ENCODE data around the gene KDM3A. TPM values are rescaled to one million over a fixed set of nuclear protein-coding genes. Genes with fewer than 3 reads are reported as not detected.

Gene KDM3A
- total and polyA plus RNA-seq, 9 of the 15 experiments (the other 6 are each of a cell fraction or from before 2014, with no cell fraction given) = 7.5 to 95.4 (median 24.8) TPM

- TF ChIP-seq, protein P1, sequence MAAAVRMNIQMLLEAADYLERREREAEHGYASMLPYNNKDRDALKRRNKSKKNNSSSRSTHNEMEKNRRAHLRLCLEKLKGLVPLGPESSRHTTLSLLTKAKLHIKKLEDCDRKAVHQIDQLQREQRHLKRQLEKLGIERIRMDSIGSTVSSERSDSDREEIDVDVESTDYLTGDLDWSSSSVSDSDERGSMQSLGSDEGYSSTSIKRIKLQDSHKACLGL (CRISPR knock-in tag; IDR thresholded peaks at IDR 0.05; ENCODE audit: borderline replicate concordance, poor library complexity, severe bottlenecking) = no peak
- TF ChIP-seq FOS (IDR thresholded peaks at IDR 0.05; ENCODE audit: extremely low read depth, insufficient read length) = no peak
Measured at GRCh38 chr2:86525421-86526340, 84.5 kb downstream of the KDM3A start (continued).

GRCh38 chr2:86533589-86533988, 92.4 kb downstream of the KDM3A start:
- in situ Hi-C loops (cut with MboI) = no loop called here
- POLR2A ChIA-PET = no interaction called here
- H3K4me3 ChIP-seq = no peak overlapping the region
- no peaks in the 10 kb centered on the region for H3K4me1 ChIP-seq (replicated peaks in 1 of 2; ENCODE audit: control insufficient read depth in 2 of 2, insufficient read depth in 2 of 2, low read length in 2 of 2)
- no peaks in the 10 kb centered on the region for H3K79me2 ChIP-seq (ENCODE audit: control insufficient read depth, insufficient read depth, low read length)
- no peak overlapping the region for H3K27ac ChIP-seq (ENCODE audit: extremely low read depth, low read depth, low read length)
- no peak for ATAC-seq
- WGBS (ENCODE audit: insufficient coverage, low coverage, missing lambda C conversion rate) = 100% methylated on average over 3 of the region's 3 CpGs
- no peak overlapping the region for H3K4me2 ChIP-seq (ENCODE audit: insufficient read depth, low read length)
- intact Hi-C loops (cut with micrococcal nuclease) = no loop called here
- H4K20me1 ChIP-seq (replicated peaks; ENCODE audit: control insufficient read depth, insufficient read depth, low read length) = no peaks in the 10 kb centered on the region
- no peak overlapping the region for H2AFZ ChIP-seq (ENCODE audit: low read depth, low read length)
- H3K36me3 ChIP-seq (ENCODE audit: control insufficient read depth, insufficient read depth, low read length) = no peaks in the 10 kb centered on the region
- TF ChIP-seq ESRRB (CRISPR knock-in tag; IDR thresholded peaks at IDR 0.05; ENCODE audit: borderline replicate concordance) (no peak), ZNF232 (CRISPR knock-in tag; IDR thresholded peaks at IDR 0.05) (no peak), E2F6 (IDR thresholded peaks at IDR 0.05; ENCODE audit: borderline replicate concordance in 1 of 2, extremely low read depth in 1 of 2, insufficient read depth in 1 of 2, insufficient read length in 1 of 2, low read depth in 1 of 2, low read length in 1 of 2, poor library complexity in 1 of 2, severe bottlenecking in 1 of 2) (no peak), ZNF354B (CRISPR knock-in tag; IDR thresholded peaks at IDR 0.05) (no peak)
- TF ChIP-seq, protein P2, sequence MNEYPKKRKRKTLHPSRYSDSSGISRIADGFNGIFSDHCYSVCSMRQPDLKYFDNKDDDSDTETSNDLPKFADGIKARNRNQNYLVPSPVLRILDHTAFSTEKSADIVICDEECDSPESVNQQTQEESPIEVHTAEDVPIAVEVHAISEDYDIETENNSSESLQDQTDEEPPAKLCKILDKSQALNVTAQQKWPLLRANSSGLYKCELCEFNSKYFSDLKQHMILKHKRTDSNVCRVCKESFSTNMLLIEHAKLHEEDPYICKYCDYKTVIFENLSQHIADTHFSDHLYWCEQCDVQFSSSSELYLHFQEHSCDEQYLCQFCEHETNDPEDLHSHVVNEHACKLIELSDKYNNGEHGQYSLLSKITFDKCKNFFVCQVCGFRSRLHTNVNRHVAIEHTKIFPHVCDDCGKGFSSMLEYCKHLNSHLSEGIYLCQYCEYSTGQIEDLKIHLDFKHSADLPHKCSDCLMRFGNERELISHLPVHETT (CRISPR knock-in tag; conservative IDR thresholded peaks at IDR 0.05 in 1 of 2, IDR thresholded peaks at IDR 0.05 in 1 of 2) = no peak
- DNase-seq (ENCODE audit: extremely low read depth in 1 of 4, low spot score in 3 of 4) = no peak
- BruUV-seq (replicated peaks) = no TSS peak
- H3K9me1 ChIP-seq (ENCODE audit: control insufficient read depth, insufficient read depth, low read length) = no peaks in the 10 kb centered on the region
- H3K27me3 ChIP-seq (ENCODE audit: control insufficient read depth in 2 of 2, insufficient read depth in 2 of 2, low read length in 2 of 2) = no peaks in the 10 kb centered on the region
- CTCF ChIA-PET (ENCODE audit: low intra/inter-chr PET ratio) = no interaction called here
- peaks cover 3% of the 10 kb centered on the region for H3K9me3 ChIP-seq (replicated peaks; ENCODE audit: control insufficient read depth, insufficient read depth, low read depth, low read length)
- no peak overlapping the region for H3K9ac ChIP-seq (ENCODE audit: insufficient read depth in 1 of 2, low read depth in 2 of 2, low read length in 2 of 2)
- FAIRE-seq = no peak
